ENCODE data around the gene NMT1.

The NMT1 gene

GRCh38 chr17:45106096-45106495 lies 45.0 kb downstream of the NMT1 start:
- no peak for DNase-seq

GRCh38 chr17:45106582-45106981 lies 45.5 kb downstream of the NMT1 start:
- no peak for DNase-seq

GRCh38 chr17:45107293-45108010 lies 46.3 kb downstream of the NMT1 start:
- no peak for DNase-seq

GRCh38 chr17:45108051-45108450 lies 46.9 kb downstream of the NMT1 start:
- no peak for DNase-seq

GRCh38 chr17:45108595-45109521 lies 47.7 kb downstream of the NMT1 start:
- no peak for DNase-seq

- no peak for DNase-seq
These were observed 49.8 kb downstream of the NMT1 start for GRCh38 chr17:45110676-45111611.

- no peak for DNase-seq
These were observed 50.7 kb downstream of the NMT1 start for GRCh38 chr17:45111850-45112249.

- no peak for DNase-seq
These were observed 51.7 kb downstream of the NMT1 start for GRCh38 chr17:45112559-45113423.

- no peak for DNase-seq
These were observed 52.3 kb downstream of the NMT1 start for GRCh38 chr17:45113424-45113754.

GRCh38 chr17:45114117-45114932 lies 53.2 kb downstream of the NMT1 start:
- DNase-seq, result no peak

GRCh38 chr17:45115015-45115625 lies 54.0 kb downstream of the NMT1 start:
- no peak for DNase-seq

- DNase-seq, result no peak
These were observed 54.8 kb downstream of the NMT1 start for GRCh38 chr17:45115871-45116270.

- DNase-seq, result no peak
These were observed 55.4 kb downstream of the NMT1 start for GRCh38 chr17:45116434-45117016.

GRCh38 chr17:45117334-45117733 lies 56.2 kb downstream of the NMT1 start:
- no peak for DNase-seq

- no peak for DNase-seq
These were observed 56.9 kb downstream of the NMT1 start for GRCh38 chr17:45117848-45118646.

- no peak for DNase-seq
These were observed 57.6 kb downstream of the NMT1 start for GRCh38 chr17:45118691-45119090.

GRCh38 chr17:45119964-45120363 lies 58.8 kb downstream of the NMT1 start:
- no peak for DNase-seq

GRCh38 chr17:45120558-45120957 lies 59.4 kb downstream of the NMT1 start:
- DNase-seq, result no peak

GRCh38 chr17:45121055-45121454 lies 59.9 kb downstream of the NMT1 start:
- DNase-seq, result no peak
